B cell (primary cell): ENCODE measurements around the gene ERO1B.

Source experiments
- CTCF ChIP-seq: fragments of 200-600 bp; IDR thresholded peaks from one replicate; pipeline ENCODE4 v1.8.0; 2022; ENCODE audit warnings: antibody characterized with exemption, mild to moderate bottlenecking
- EZH2 ChIP-seq: IDR thresholded peaks from 2 replicates; pipeline ENCODE4 v1.6.1; 2012; ENCODE audit warnings: borderline replicate concordance, low read depth, mild to moderate bottlenecking, moderate library complexity, low read length; ENCODE audit not compliant: insufficient read depth, poor library complexity, severe bottlenecking

GRCh38 chr1:236257216-236257615 lies 24.5 kb downstream of the ERO1B start:
- no peak for TF ChIP-seq CTCF
- TF ChIP-seq EZH2, result no peak
